GM04504 (cell line): ENCODE data around the gene ARL5C.

ENCODE experiments used
- DNase-seq: peaks from one replicate; pipeline ENCODE4 v3.0.0-alpha.2; 2012; ENCODE audit warnings: low read depth

Gene ARL5C

DNA sequence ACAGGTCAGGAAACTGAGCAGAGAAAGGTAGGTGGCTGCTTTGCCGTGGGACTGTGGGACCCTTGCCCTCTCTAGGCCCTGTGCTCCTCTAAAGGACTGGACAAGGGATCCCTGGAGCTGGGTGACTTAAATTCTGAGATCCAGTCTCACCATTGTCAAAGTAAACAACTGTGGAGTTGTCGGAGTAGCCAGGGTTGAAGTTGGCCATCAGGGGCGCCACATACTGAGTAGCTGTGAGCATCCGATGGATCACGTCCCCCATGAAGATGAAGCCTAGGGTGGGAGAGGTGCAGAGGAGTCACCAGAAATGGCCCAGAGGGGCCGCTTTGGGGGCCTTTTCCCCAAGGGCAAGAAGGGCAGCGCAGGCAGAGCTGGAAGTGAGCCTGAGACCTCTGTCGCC is 58.0 kb downstream of the ARL5C start:
- no peak for DNase-seq

DNA sequence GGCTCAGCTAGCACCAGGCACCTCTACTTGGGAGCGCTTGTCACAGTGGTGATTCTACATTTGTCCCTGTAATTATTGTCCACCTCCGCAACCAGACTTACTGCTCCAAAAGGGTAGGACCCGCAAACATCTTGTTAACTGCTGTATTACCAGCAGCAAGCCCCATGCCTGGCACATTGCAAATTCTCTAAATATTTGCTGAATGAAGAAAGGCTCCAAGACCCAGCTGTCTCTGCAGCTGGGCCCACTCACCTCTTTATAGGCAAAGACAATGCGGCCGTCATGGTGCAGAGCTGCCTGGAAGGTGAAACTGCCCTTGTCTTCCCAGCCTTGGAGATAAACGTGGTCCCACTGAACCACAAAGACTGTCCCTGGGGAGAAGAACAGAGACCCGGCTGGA is 58.8 kb downstream of the ARL5C start:
- no peak for DNase-seq
